ENCODE results near the gene AHNAK.

Gene AHNAK

DNA sequence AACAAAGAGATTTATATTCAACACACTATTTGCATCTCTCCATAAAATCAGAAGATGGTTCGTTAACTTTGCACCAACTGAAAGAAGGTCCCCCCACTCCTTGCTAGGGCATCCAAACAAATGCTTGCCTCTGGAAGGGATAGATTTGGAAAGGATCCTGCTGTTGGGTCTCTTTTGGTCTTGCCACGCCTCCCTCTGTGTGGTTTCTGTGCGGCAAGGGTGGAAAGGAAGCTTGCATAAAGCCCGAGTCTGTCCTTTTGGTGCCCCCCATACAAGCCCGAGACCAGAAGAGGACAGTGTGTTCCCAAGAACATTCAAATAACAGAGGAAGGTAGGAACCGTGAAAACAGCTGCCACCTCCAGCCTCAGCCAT lies 112.7 kb downstream of the AHNAK start:
- TF ChIP-seq POLR2AphosphoS5 (IDR thresholded peaks at IDR 0.05; ENCODE audit: low read depth, low read length) (no peak), FOXP2 (optimal IDR thresholded peaks at IDR 0.05; ENCODE audit: borderline replicate concordance, extremely low read depth, extremely low read length, insufficient read depth) (no peak), TAF1 (IDR thresholded peaks at IDR 0.05; ENCODE audit: borderline replicate concordance, insufficient read depth, low read length) (no peak), SIN3A (IDR thresholded peaks at IDR 0.05; ENCODE audit: borderline replicate concordance, insufficient read depth, low read length) (no peak)
- TF ChIP-seq, protein P1, sequence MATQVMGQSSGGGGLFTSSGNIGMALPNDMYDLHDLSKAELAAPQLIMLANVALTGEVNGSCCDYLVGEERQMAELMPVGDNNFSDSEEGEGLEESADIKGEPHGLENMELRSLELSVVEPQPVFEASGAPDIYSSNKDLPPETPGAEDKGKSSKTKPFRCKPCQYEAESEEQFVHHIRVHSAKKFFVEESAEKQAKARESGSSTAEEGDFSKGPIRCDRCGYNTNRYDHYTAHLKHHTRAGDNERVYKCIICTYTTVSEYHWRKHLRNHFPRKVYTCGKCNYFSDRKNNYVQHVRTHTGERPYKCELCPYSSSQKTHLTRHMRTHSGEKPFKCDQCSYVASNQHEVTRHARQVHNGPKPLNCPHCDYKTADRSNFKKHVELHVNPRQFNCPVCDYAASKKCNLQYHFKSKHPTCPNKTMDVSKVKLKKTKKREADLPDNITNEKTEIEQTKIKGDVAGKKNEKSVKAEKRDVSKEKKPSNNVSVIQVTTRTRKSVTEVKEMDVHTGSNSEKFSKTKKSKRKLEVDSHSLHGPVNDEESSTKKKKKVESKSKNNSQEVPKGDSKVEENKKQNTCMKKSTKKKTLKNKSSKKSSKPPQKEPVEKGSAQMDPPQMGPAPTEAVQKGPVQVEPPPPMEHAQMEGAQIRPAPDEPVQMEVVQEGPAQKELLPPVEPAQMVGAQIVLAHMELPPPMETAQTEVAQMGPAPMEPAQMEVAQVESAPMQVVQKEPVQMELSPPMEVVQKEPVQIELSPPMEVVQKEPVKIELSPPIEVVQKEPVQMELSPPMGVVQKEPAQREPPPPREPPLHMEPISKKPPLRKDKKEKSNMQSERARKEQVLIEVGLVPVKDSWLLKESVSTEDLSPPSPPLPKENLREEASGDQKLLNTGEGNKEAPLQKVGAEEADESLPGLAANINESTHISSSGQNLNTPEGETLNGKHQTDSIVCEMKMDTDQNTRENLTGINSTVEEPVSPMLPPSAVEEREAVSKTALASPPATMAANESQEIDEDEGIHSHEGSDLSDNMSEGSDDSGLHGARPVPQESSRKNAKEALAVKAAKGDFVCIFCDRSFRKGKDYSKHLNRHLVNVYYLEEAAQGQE (IDR thresholded peaks at IDR 0.05; ENCODE audit: insufficient read depth in 1 of 2, low read depth in 2 of 2, low read length in 2 of 2) = no peak

DNA sequence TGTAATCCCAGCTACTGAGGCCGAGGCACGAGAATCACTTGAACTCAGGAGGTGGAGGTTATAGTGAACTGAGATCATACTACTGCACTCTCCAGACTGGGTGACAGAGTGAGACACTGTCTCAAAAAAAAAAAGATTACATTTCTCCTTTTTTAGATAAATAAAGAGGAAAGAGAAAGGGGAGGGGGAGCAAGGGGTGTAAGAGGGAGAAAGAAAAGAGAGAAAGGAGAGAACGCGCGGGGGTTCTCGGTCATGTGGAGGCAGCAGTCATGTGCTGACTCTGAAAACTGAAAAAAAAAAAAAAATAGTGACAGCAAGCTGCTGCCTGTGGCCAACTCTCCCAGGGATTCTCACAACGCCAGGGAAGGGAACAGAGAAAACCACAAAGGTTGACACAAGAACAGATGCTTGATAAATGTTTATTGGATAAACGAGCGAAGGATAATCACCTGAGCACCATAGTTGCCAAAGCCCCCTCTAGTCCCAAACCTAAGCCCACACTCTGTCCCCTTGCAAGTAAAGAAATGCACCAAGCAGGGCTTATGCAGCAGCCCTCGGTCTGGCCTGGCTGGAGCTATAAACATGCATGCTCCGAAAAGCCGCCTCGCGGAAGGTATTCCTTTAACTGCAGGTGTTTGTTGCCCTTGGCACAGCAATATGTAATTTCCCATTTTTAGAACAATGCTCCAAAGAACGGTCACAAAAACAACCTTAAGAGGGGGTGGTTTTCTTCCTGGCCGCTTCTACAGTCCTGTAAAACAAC lies 113.3 kb downstream of the AHNAK start:
- TF ChIP-seq, protein P1 (IDR thresholded peaks at IDR 0.05; ENCODE audit: insufficient read depth in 1 of 2, low read depth in 2 of 2, low read length in 2 of 2) = no peak
- no peak for TF ChIP-seq TAF1 (IDR thresholded peaks at IDR 0.05; ENCODE audit: borderline replicate concordance, insufficient read depth, low read length)
- TF ChIP-seq FOXP2 (optimal IDR thresholded peaks at IDR 0.05; ENCODE audit: borderline replicate concordance, extremely low read depth, extremely low read length, insufficient read depth) = no peak
- TF ChIP-seq SIN3A (IDR thresholded peaks at IDR 0.05; ENCODE audit: borderline replicate concordance, insufficient read depth, low read length) = no peak
- TF ChIP-seq POLR2AphosphoS5 (IDR thresholded peaks at IDR 0.05; ENCODE audit: low read depth, low read length) = no peak

DNA sequence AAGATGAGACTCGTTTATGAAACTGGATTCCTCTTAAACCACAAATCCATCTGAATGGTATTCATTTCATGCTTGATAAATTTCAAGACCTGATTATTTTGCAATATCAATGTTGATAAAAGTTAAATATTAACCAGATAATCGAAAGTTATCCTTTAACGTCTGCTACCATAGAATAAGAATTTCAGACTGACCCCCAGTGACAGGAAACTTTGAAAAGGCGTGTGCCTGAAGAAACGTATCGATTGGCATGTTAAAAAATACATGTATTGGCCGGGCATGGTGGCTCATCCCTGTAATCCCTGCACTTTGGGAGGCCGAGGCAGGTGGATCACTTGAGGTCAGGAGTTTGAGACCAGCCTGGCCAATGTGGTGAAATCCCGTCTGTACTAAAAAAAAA lies 113.9 kb downstream of the AHNAK start:
- TF ChIP-seq POLR2AphosphoS5 (IDR thresholded peaks at IDR 0.05; ENCODE audit: low read depth, low read length) (no peak), SIN3A (IDR thresholded peaks at IDR 0.05; ENCODE audit: borderline replicate concordance, insufficient read depth, low read length) (no peak), TAF1 (IDR thresholded peaks at IDR 0.05; ENCODE audit: borderline replicate concordance, insufficient read depth, low read length) (no peak), FOXP2 (optimal IDR thresholded peaks at IDR 0.05; ENCODE audit: borderline replicate concordance, extremely low read depth, extremely low read length, insufficient read depth) (no peak)
- TF ChIP-seq, protein P1 (IDR thresholded peaks at IDR 0.05; ENCODE audit: insufficient read depth in 1 of 2, low read depth in 2 of 2, low read length in 2 of 2) = no peak

DNA sequence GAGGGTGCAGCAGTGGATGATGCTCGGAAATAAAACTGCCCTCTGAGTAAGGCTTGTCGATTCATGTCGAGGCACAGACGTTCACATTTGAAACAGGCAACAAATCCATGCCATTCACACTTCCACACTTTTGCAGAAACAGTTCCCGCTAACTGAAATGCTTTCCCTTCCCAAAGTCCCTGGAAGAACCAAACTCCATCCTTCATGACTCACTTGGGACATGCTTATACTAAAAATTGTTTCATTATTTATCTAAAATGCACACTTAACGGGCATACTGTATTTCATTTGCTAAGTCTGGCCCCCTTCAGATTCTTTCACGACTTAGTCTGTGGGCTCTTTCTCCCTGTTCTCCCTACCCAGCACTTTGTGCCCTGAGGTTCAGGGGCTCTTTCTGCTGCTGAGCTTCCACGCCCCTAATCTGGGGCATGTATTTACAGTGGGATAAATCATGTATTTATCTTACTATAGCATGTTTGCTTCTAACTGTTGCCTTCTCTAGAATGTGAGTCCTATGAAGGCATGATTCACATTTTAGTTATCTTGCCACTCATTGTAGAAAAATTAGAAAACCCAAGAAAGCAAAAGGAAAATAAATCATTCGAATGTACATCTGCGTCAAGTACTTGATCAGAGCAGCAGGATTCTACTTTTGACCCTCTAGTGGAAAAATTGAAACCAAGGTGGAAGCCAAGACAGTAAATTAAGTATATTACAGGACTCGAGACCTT lies 115.3 kb downstream of the AHNAK start:
- no peak for TF ChIP-seq TAF1 (IDR thresholded peaks at IDR 0.05; ENCODE audit: borderline replicate concordance, insufficient read depth, low read length)
- no peak for TF ChIP-seq POLR2AphosphoS5 (IDR thresholded peaks at IDR 0.05; ENCODE audit: low read depth, low read length)
- TF ChIP-seq, protein P1 (IDR thresholded peaks at IDR 0.05; ENCODE audit: insufficient read depth in 1 of 2, low read depth in 2 of 2, low read length in 2 of 2) = no peak
- TF ChIP-seq SIN3A (IDR thresholded peaks at IDR 0.05; ENCODE audit: borderline replicate concordance, insufficient read depth, low read length) = no peak
- TF ChIP-seq FOXP2 (optimal IDR thresholded peaks at IDR 0.05; ENCODE audit: borderline replicate concordance, extremely low read depth, extremely low read length, insufficient read depth) = no peak
